ENCODE measurements around the gene CCDC124.
"Not testable (repeated sequence)": the region's sequence is repeated elsewhere in the genome, so short reads cannot be mapped to it uniquely, and the experiment has no call there.

CCDC124 gene, protein sequence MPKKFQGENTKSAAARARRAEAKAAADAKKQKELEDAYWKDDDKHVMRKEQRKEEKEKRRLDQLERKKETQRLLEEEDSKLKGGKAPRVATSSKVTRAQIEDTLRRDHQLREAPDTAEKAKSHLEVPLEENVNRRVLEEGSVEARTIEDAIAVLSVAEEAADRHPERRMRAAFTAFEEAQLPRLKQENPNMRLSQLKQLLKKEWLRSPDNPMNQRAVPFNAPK

DNA sequence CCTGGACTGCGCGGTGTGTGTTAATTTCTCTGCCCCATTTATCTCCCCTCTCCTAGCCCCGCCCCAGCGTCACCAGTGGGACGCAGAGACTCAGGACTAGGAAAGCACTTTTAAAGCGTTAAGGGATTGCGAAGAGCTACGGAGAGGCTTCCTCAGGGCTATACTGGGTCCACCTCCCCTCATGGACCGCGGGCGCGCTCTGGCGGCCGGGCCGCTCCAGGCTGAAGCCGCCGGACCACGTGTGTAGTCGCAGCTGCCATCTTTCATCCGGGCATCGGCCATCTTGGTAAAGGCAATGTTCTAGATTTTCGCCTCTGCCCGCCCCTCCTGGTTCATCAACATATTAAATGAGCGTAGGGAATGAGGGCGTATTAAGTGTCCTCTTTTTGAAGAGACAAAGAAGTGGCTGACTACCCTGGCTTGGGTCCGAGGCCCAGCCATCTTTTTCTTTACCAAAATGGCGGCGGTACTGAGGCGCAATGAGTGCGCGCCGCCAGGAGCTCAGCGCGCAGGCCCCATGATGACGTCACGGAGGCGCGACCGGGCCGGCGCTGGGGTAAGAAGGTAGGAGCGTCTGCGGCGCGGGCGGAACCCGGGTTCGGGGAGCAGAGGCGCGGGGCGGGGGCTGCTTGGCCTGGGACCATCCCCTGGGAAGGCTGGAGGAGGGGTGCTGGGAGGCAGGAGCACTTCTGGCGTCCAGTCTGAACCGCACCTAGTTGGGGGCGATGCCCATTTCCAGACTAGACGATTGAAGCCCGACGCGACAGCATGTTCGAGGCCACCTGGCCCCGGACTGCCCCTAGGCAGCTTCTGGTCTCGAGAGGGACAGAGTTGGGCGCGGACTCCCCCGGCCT lies at the start of gene CCDC124:
TSS of gene CCDC124 (plus strand) at position 531 of the 854 bp plus-strand sequence. CDS start 3,406 bp downstream, outside the sequence.
- DNase-seq (ENCODE audit: low spot score) = peak; percentile 92

DNA sequence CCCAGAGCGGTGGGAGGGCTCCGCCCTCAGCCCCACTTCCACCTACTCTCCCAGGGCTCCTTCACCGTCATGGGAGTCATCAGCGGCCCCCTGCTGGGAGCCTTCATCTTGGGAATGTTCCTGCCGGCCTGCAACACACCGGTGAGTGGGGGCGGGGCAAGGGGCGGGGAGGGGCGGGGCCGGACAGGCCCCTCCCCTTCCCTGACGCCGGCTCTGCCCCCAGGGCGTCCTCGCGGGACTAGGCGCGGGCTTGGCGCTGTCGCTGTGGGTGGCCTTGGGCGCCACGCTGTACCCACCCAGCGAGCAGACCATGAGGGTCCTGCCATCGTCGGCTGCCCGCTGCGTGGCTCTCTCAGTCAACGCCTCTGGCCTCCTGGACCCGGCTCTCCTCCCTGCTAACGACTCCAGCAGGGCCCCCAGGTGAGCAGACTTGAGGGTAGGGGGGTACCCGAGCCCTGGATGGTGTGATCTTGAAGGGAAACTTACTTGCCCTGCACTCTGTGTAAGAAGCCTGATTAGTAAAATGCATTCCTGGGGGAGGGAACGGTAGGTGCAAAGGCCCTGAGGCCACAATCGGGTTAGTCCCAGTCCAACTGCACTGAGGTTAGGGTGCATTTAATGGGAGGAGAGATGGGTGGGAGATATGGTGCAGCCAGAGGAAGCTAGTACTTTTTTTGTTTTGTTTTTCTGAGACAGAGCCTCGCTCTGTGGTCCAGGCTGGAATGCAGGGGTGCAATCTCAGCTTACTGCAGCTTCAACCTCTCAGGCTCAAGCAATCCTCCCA lies 49.0 kb upstream of the CCDC124 start:
- no peak for DNase-seq (ENCODE audit: low spot score)

DNA sequence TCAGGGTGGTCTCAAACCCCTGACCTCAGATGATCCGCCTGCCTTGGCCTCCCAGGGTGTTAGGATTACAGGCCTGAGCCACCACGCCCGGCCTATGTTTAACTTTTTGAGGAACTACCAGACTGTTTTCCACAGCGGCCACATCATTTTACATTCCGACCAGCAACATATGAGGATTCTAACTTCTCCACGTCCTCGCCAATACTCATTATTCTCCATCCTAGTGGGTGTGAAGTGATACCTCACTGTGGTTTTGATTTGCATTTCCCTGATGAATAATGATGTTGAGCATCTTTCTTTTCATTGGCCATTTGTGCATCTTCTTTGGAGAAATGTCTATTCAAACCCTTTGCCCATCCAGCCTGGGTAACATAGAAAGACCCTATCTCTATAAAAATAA lies 46.3 kb upstream of the CCDC124 start:
- no peak for DNase-seq (ENCODE audit: low spot score)

DNA sequence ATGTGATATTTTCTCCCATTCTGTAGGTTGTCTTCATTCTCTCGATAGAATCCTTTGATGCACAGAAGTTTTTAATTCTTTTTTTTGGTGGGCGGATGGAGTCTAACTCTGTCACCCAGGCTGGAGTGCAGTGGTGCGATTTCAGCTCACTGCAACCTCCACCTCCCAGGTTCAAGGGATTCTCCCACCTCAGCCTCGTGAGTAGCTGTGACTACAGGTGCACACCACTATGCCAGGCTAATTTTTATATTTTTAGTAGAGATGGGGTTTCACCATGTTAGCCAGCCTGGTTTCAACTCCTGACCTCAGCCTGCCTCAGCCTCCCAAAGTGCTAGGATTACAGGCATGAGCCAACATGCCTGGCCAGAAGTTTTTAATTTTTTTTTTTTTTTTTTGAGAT lies 45.6 kb upstream of the CCDC124 start:
- DNase-seq (ENCODE audit: low spot score) = not testable (repeated sequence)

DNA sequence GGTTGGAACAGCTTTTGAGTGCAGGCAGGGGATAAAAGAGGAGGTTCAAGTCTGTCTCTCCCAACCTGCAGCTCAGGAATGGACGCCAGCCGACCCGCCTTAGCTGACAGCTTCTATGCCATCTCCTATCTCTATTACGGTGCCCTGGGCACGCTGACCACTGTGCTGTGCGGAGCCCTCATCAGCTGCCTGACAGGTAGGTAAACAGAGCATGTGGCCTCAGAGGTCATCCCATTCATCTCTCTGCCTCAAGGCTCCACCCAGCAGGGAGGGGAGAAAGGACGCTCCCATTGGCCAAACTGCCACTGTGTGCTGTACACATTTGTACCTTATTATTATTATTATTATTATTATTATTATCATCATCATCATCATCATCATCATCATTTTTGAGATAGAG lies 44.6 kb upstream of the CCDC124 start:
- DNase-seq (ENCODE audit: low spot score) = no peak

DNA sequence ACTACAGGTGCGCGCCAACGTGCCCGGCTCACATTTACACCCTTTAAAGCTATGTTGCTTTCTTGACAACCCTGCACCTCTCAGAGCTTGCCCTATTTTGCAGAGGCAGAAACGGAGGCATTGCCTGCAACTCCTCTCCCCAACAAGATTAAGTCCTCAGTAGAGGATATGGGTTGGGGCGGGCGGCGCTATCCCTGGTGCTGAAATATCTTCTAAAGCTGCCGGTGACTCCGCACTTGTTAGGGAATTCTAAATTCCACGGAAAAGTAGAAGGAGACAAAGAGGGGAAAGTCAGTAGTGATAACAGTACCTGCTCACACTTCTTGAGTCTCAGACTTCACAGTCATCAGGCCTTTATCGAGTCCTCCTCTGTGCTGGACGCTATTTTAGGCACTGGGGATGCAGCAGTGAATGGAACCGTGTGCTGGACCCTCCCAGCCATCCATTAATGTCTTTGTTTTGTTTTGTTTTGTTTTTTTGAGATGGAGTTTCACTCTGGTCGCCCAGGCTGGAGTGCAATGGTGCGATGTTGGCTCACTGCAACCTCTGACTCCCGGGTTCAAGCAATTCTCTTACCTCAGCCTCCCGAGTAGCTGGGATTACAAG lies 43.1 kb upstream of the CCDC124 start:
- no peak for DNase-seq (ENCODE audit: low spot score)

DNA sequence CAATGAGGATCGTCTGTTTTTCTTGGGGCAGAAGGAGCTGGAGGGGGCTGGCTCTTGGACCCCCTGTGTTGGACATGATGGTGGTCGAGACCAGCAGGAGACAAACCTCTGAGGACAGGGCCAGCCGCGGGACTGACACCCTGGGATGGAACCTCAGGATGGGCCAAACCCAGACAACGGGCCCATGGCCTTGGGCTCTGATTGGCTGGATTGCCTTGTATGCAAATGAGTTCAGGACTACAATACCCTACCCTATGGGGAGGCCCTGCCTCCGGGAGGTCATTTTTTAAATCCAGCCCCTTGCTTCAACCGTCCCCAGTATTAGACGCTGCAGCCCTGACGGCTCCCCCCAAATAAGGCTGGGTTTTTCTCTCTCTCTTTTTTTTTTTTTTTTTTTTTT lies 39.0 kb upstream of the CCDC124 start:
- no peak for DNase-seq (ENCODE audit: low spot score)

DNA sequence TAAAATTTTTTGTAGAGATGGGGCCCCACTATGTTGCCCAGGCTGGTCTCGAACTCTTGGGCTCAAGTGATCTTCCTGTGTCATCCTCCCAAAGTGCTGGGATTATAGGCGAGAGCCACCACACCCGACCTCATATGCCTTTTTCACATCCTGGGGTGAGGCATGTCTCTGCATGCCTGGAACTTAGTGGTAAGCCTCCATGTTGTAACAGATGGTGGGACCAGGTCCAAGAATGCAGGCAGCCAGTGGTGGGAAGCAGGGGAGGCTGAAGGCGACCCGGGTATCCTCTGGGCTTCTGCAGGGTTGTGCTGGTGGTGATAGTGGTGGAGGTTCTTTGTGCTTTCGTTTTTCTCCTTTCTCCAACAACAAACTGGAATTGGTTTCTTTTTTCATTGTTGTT lies 30.1 kb upstream of the CCDC124 start:
- no peak for DNase-seq (ENCODE audit: low spot score)

DNA sequence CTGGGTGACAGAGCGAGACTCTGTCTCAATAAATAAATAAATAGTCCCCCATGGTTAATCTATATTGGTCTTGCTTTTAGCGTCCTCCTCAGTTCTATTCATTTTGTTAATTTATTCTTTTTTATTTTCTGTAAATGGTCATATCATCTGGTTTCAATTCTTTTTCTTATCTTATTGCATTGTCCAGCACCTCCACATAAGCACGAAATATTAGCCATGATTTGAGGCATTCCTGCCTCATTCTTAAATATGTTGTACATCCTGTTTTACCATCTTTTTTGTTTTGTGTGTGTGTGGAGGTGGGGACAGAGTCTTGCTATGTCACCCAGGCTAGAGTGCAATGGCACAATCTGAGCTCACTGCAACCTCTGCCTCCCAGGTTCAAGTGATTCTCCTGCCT lies 24.6 kb upstream of the CCDC124 start:
- DNase-seq (ENCODE audit: low spot score) = no peak

DNA sequence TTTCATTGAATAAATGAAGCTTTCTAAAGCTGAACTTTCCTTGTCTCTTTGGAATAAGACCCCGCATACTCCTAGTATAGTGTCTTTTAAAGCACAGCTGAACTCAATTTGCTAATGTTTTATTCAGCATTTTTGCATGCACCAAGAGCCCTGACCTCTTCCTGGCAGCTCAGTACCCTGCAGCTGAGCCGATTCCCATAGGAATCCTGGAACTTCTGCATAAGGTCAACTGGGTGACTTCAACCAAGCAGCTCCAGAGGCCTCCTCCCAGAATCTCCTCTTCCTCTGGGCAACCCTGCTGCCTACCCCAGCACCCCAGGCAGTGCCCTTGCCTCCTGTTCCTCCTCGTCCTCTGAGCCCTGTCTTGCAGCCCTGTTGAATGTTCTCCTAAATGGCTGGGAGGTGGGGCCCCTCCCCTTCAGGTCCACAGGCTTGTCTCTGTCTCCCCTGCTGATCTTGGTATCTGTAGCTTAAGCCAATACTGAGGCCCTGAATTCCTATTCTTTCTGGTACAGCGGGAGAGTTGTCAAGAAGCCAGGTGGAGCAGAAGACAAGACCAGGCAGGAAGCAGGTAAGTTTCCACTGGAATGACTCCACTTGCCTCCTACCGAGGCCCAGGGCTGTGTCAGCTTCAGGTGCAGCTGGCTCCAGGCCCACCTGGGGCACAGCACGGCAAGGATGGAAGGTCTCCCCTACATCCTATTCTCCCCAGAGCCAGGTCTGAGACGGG lies 23.6 kb upstream of the CCDC124 start:
- peak; percentile 61 for DNase-seq (ENCODE audit: low spot score)

DNA sequence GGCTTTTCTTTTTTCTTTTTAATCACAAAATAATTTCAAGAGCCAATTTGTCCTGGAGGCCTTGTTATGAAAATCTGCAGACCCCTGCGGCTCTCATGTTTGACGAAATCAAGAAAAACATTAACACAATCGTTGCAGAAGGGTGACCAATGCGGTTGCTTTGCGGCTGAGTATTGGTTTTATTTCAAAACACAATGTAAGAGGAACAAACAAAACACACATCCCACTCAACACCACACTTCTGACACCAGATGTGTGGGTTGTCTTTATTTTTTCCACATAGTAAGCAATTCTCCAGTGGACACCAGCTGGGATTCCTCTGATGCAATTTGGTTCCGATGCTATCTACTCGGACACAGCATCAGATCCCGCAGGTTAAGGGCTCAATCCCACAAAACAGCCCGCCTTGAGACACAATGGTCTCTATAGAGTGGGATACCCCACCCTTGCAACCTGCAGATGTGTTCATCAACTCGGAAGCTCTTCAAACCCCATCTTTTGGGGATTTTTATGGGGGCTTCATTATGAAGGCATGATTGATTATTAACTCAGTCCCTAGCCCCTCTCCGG lies 21.9 kb upstream of the CCDC124 start:
- DNase-seq (ENCODE audit: low spot score) = no peak

DNA sequence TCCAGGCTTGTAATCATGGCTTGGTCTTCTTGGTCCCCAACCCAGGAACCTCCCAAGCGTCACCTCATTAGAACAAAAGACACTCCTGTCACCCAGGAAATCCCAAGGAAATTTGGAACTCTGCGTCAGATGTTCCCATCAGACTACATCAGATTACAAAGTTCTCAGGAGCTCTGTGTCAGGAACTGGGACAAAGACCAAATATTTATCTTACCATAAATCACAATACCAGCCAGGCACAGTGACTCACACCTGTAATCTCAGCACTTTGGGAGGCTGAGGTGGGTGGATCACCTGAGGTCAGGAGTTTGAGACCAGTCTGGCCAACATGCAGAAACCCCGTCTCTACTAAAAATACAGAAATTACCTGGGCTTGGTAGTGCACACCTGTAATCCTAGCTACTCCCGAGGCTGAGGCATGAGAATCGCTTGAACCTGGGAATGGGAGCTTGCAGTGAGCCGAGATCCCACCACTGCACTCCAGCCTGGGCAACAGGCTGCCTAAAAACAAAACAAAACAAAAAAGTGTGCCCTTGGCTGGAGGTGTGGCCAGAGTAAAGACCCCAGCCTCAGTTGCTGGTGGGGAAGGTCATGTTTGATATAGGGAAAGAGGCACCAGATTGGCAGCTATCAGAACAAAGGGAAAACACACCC lies 16.7 kb upstream of the CCDC124 start:
- DNase-seq (ENCODE audit: low spot score) = no peak

DNA sequence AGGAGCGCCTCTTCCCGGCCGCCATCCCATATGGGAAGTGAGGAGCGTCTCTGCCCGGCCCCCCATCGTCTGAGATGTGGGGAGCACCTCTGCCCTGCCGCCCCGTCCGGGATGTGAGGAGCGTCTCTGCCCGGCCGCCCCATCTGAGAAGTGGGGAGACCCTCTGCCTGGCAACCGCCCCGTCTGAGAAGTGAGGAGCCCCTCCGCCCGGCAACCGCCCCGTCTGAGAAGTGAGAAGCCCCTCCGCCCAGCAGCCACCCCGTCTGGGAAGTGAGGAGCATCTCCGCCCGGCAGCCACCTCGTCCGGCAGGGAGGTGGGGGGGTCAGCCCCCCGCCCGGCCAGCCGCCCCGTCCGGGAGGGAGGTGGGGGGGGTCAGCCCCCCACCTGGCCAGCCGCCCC lies 14.7 kb upstream of the CCDC124 start:
- not testable (repeated sequence) for DNase-seq (ENCODE audit: low spot score)

DNA sequence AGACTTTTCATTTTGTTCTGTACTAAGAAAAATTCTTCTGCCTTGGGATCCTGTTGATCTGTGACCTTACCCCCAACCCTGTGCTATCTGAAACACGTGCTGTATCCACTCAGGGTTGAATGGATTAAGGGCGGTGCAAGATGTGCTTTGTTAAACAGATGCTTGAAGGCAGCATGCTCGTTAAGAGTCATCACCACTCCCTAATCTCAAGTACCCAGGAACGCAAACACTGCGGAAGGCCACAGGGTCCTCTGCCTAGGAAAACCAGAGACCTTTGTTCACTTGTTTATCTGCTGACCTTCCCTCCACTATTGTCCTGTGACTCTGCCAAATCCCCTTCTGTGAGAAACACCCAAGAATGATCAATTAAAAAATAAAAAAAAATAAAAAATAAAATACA lies 13.7 kb upstream of the CCDC124 start:
- not testable (repeated sequence) for DNase-seq (ENCODE audit: low spot score)

DNA sequence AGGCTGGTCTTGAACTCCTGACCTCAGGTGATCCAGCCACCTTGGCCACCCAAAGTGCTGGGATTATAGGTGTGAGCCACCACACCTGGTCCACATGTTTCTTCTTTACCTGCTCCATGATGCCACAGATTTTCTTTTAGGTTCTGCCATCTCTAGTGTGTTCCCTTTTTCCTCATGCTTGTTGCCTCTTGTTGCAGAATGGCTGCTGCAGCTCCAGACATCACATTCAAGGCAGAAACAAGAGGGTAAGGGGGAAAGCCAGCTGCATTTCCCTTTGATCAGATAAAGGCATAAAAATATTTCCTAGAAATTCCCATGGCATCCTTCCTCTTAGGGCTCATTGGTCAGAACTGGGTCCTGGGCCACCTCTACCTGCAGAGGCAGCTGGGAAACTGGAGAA lies 12.3 kb upstream of the CCDC124 start:
- no peak for DNase-seq (ENCODE audit: low spot score)

DNA sequence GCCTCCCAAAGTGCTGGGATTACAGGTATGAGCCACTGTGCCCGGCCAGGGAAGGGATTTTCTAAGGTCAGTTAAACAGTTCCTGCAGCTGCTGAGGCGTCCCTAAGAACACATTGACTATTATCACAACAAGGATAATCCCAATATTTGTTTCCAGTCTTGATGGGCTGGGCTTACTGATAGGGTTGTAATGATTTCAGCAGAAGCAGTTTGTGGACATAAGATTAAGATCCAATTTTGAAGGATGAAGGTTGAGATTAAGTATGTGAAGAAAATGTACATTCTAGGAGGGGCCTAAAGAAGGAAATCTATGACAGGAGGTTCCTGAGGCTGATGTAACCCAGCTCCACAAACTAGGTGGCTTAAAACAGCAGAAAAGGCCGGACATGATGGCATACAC lies 10.7 kb upstream of the CCDC124 start:
- no peak for DNase-seq (ENCODE audit: low spot score)

DNA sequence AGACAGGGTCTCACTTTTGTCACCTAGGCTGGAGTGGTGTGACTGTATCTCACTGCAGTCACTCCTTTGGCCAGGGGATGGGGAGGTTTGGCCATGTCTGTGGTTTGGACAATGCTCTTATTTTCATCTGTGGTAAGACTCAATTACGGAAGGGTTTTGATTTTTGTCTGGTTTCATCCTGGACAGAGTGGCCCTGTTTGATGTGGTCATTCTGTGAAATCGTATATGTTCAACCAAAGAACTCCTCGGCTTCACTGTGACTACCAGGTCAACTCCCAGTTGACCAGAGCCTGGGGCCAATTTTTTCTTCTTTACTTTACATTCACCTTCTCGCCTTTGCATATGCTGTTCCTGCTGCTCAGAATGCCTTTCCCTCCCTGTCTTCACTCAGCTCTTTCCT lies 6.8 kb upstream of the CCDC124 start:
- no peak for DNase-seq (ENCODE audit: low spot score)

DNA sequence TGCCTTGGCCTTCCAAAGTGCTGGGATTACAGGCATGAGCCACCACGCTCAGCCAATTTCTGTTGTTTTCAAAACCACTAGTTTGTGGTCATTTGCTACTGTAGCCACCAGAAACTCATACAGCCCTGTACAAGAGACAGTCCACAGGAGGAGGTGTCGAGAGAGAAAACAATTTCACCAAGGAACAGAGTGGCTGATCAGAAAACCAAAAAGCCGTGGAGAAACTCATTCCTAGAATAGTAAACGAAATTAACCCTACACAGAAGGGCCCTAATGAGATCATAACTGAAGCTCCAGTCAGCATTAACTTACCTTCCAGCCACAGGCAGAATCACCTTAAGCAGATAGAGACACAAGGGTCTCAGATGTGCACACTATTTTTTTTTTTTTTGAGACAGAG lies 3.8 kb upstream of the CCDC124 start:
- DNase-seq (ENCODE audit: low spot score) = no peak

DNA sequence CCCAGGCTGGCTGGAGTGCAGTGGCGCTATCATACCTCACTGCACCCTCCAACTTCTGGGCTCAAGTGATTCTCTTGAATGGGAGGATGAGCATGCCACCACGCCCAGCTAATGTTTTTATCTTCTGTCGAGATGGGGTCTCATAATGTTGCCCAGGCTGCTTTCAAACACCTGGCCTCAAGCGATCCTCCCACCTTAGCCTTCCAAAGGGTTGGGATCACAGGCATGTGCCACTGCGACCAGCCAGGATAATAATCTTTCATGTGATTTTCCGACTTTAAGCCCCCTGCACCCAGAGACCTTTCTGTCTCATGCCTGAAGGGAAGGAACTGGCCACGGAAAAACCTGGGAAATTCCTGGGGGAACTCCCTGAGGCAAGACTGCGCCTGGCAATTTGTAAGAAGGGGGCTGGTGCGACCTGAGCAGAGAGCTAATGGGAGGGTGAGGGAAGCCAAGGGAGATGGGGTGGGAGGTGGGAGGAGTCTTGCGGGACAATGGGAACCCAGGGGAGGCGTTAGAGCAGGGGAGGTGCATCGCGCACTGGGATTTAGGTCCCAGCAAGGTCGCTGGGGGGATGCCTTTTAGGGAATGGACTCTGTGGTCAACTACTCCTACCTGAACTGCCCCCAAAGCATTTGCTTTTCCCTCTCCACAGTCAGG lies 1.2 kb upstream of the CCDC124 start:
- DNase-seq (ENCODE audit: low spot score) = peak; percentile 29

DNA sequence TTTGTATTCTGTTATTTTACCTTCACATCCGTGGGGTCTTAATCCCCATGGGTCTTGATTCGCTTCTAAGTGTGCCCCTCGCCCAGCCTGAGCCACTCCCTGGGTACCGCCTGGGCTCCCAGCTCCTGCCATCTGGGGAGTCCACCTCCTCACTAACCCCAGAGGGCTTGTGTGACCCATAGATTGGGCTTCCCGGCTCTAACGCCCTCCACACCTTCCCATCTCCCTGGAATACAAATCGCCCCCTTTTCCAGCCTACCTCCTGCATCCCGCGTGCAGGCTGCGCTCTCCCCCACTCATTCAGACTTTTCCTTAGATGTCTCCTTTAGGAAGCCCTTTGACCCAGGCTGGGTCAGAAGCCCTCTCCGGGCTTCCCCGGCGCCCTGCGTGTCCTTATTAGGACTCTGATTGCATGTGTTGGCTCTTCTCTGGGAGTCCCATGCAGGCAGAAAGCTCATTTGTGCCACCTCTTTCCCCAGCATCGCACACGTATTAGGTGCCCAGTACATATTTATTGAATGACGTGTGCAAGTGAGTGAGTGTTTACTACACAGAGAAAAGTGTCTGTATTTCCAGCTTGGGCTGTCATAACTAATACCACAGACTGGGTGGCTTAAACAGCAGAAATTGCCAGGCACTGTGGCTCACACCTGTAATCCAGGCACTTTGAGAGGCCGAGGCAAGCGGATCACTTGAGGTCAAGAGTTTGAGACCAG lies 757 bp downstream of the CCDC124 start:
- no peak for DNase-seq (ENCODE audit: low spot score)

Data from cerebellar cortex (tissue), 1 donor.